GM23338 (cell line): ENCODE measurements around the gene AP3M1. TPM values are rescaled to one million over a fixed set of nuclear protein-coding genes. Genes with fewer than 3 reads are reported as not detected.
A peak's percentile ranks its signal among the peaks of the same experiment; 100 is the strongest.

ENCODE experiments used
- ATAC-seq: fragments of 200-7000 bp; cut with Tn5 transposase; 3 replicates; pipeline ENCODE4 v1.9.1; 2020
- DNase-seq: peaks from one replicate; pipeline ENCODE4 v3.0.0-alpha.2; 2015; ENCODE audit warnings: low spot score
- H2AFZ ChIP-seq: fragments of 200-600 bp; sonication (generic); 2 replicates; pipeline ENCODE4 v1.8.0; 2016; ENCODE audit warnings: antibody characterized with exemption, mild to moderate bottlenecking, moderate library complexity
- H3F3A ChIP-seq: fragments of 200-600 bp; sonication (generic); replicated peaks from 2 replicates; pipeline ENCODE4 v1.8.0; 2017; ENCODE audit warnings: antibody characterized with exemption, mixed run types, low read depth
- H3K27ac ChIP-seq: fragments of 200-600 bp; sonication (generic); 2 replicates; pipeline ENCODE4 v1.6.1; 2016; ENCODE audit warnings: low read depth
- H3K27me3 ChIP-seq: fragments of 200-600 bp; sonication (generic); 2 replicates; pipeline ENCODE4 v1.8.0; 2016; ENCODE audit warnings: mild to moderate bottlenecking, mixed run types, moderate library complexity; ENCODE audit not compliant: insufficient read depth
- H3K36me3 ChIP-seq: fragments of 200-600 bp; sonication (generic); 2 replicates; pipeline ENCODE4 v1.8.0; 2016; ENCODE audit warnings: mild to moderate bottlenecking; ENCODE audit not compliant: insufficient read depth
- H3K4me1 ChIP-seq: fragments of 200-600 bp; sonication (generic); 2 replicates; pipeline ENCODE4 v1.8.0; 2016; ENCODE audit warnings: mild to moderate bottlenecking, moderate library complexity; ENCODE audit not compliant: insufficient read depth
- H3K4me2 ChIP-seq: fragments of 200-600 bp; sonication (generic); 2 replicates; pipeline ENCODE4 v1.7.1; 2017; ENCODE audit warnings: mixed run types
- H3K4me3 ChIP-seq: fragments of 200-600 bp; sonication (generic); 2 replicates; pipeline ENCODE4 v1.6.1; 2016; ENCODE audit warnings: mixed run types
- H3K79me2 ChIP-seq: fragments of 200-600 bp; sonication (generic); replicated peaks from 2 replicates; pipeline ENCODE4 v1.8.0; 2017; ENCODE audit warnings: mild to moderate bottlenecking; ENCODE audit not compliant: insufficient read depth
- H3K9me2 ChIP-seq: fragments of 200-600 bp; sonication (generic); 2 replicates; pipeline ENCODE4 v1.8.0; 2017; ENCODE audit not compliant: insufficient read depth
- H4K20me1 ChIP-seq: fragments of 200-600 bp; sonication (generic); replicated peaks from 2 replicates; pipeline ENCODE4 v1.8.0; 2017; ENCODE audit warnings: mild to moderate bottlenecking; ENCODE audit not compliant: insufficient read depth
- H3K27ac Mint-ChIP-seq: 2 replicates; pipeline ENCODE4 v1.8.0; 2020; ENCODE audit warnings: inconsistent platforms, mild to moderate bottlenecking, moderate library complexity, mixed read lengths
- H3K27me3 Mint-ChIP-seq: 3 replicates; pipeline ENCODE4 v1.8.0; 2022; ENCODE audit warnings: low read depth, mild to moderate bottlenecking, moderate library complexity, mixed read lengths, inconsistent platforms; ENCODE audit not compliant: insufficient read depth, poor library complexity
- H3K36me3 Mint-ChIP-seq: 3 replicates; pipeline ENCODE4 v1.8.0; 2021; ENCODE audit warnings: low read depth, mild to moderate bottlenecking, inconsistent platforms, moderate library complexity, mixed read lengths
- H3K4me1 Mint-ChIP-seq: 3 replicates; pipeline ENCODE4 v1.8.0; 2020; ENCODE audit warnings: mild to moderate bottlenecking, inconsistent platforms, mixed read lengths
- H3K4me3 Mint-ChIP-seq: 3 replicates; pipeline ENCODE4 v1.8.0; 2021; ENCODE audit warnings: moderate library complexity, mild to moderate bottlenecking, inconsistent platforms, mixed read lengths
- H3K9me3 Mint-ChIP-seq: 3 replicates; pipeline ENCODE4 v1.8.0; 2020; ENCODE audit warnings: moderate library complexity, mild to moderate bottlenecking, inconsistent platforms, mixed read lengths
- CREB1 ChIP-seq: fragments of 250-450 bp; sonication (Bioruptor Pico); IDR thresholded peaks from 2 replicates; pipeline ENCODE4 v1.5.0; 2020; ENCODE audit warnings: low read depth, mild to moderate bottlenecking, moderate library complexity
- CTCF ChIP-seq, 2 experiments: fragments of 200-600 bp in 1 of 2; sonication (generic) in 1 of 2; conservative IDR thresholded peaks; 2 replicates each; pipeline versions ENCODE4 v1.5.1 to v1.6.1; 2016 to 2017; ENCODE audit warnings: antibody characterized with exemption in 2 of 2, low read depth in 2 of 2, mild to moderate bottlenecking in 2 of 2, moderate library complexity in 1 of 2
- EZH2 ChIP-seq: fragments of 200-600 bp; sonication (generic); IDR thresholded peaks from one replicate; pipeline ENCODE4 v1.8.0; 2017; ENCODE audit warnings: antibody characterized with exemption, mild to moderate bottlenecking, low read depth; ENCODE audit not compliant: unreplicated experiment
- EZH2phosphoT487 ChIP-seq: fragments of 200-600 bp; sonication (generic); IDR thresholded peaks from one replicate; pipeline ENCODE4 v1.8.1; 2018; ENCODE audit warnings: antibody characterized with exemption; ENCODE audit not compliant: unreplicated experiment
- JUNB ChIP-seq: IDR thresholded peaks from one replicate; pipeline ENCODE4 v1.6.1; 2016; ENCODE audit warnings: antibody characterized with exemption; ENCODE audit not compliant: unreplicated experiment
- NANOG ChIP-seq: IDR thresholded peaks from 2 replicates; pipeline ENCODE4 v1.6.1; 2016; ENCODE audit warnings: antibody characterized with exemption, borderline replicate concordance
- POLR2AphosphoS5 ChIP-seq: IDR thresholded peaks from 2 replicates; pipeline ENCODE4 v1.6.1; 2016; ENCODE audit warnings: antibody characterized with exemption, low read depth
- REST ChIP-seq: IDR thresholded peaks from one replicate; pipeline ENCODE4 v1.6.1; 2018; ENCODE audit warnings: antibody characterized with exemption; ENCODE audit not compliant: unreplicated experiment
- ZNF114 ChIP-seq: fragments of 250-450 bp; sonication (Bioruptor Pico); IDR thresholded peaks from 2 replicates; pipeline ENCODE4 v1.5.0; 2020; ENCODE audit warnings: mild to moderate bottlenecking, moderate library complexity
- ZNF331 ChIP-seq: fragments of 250-450 bp; sonication (Bioruptor Pico); IDR thresholded peaks from 2 replicates; pipeline ENCODE4 v1.5.0; 2020; ENCODE audit warnings: low read depth, mild to moderate bottlenecking, moderate library complexity
- polyA plus RNA-seq: library from polyadenylated mRNA; unstranded; fragments of >200 nt; fragmentation: Nextera tagmentation; extraction: Ambion mirVana; gene quantifications from 2 replicates; pipeline ENCODE4 v1.2.1, GENCODE V29; 2016
- total RNA-seq: library from RNA; depleted of rRNA; stranded (reverse); fragments of >200 nt; shearing (Covaris generic); gene quantifications from 2 replicates; pipeline ENCODE4 v1.2.3, GENCODE V29; 2014
- TF ChIP-seq, protein P1 (sequence below): IDR thresholded peaks from 2 replicates; pipeline ENCODE4 v1.6.1; 2016; ENCODE audit warnings: antibody characterized with exemption

The AP3M1 gene
- total and polyA plus RNA-seq, 2 experiments from 2014 or later: 13.8 to 41.7 TPM

- Histone ChIP-seq H3K4me3 (no peak overlapping the region), H3K27me3 (no peaks in the 10 kb centered on the region), H3F3A (no peaks in the 10 kb centered on the region), H3K4me2 (no peak overlapping the region), H3K9me2 (no peaks in the 10 kb centered on the region), H3K27ac (no peak overlapping the region), H2AFZ (no peak overlapping the region), H3K4me1 (peaks cover 8% of the 10 kb centered on the region; the same call in 1 of the 2 replicates), H3K36me3 (no peaks in the 10 kb centered on the region), H3K79me2 (peaks cover 95% of the 10 kb centered on the region), H4K20me1 (peaks cover 10% of the 10 kb centered on the region; the same call in 1 of the 2 replicates)
- H3K4me3 Mint-ChIP-seq: no peak overlapping the region
- H3K27me3 Mint-ChIP-seq: no peaks in the 10 kb centered on the region
- H3K36me3 Mint-ChIP-seq: no peaks in the 10 kb centered on the region; the same call in 2 of the 3 replicates
- no peak for TF ChIP-seq POLR2AphosphoS5
- no peak for TF ChIP-seq REST
- TF ChIP-seq ZNF114 (CRISPR knock-in tag): no peak
- TF ChIP-seq ZNF331: no peak
- no peak for TF ChIP-seq EZH2phosphoT487
- no peak for TF ChIP-seq CREB1 (CRISPR knock-in tag)
- TF ChIP-seq NANOG: no peak
- no peak for TF ChIP-seq CTCF (conservative IDR thresholded peaks at IDR 0.05; ENCODE audit: low read depth in 2 of 2)
- TF ChIP-seq, protein P1, sequence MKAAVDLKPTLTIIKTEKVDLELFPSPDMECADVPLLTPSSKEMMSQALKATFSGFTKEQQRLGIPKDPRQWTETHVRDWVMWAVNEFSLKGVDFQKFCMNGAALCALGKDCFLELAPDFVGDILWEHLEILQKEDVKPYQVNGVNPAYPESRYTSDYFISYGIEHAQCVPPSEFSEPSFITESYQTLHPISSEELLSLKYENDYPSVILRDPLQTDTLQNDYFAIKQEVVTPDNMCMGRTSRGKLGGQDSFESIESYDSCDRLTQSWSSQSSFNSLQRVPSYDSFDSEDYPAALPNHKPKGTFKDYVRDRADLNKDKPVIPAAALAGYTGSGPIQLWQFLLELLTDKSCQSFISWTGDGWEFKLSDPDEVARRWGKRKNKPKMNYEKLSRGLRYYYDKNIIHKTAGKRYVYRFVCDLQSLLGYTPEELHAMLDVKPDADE: no peak
- H3K4me1 Mint-ChIP-seq: peaks cover 18% of the 10 kb centered on the region
- H3K27ac Mint-ChIP-seq: no peak overlapping the region
- DNase-seq: no peak
- ATAC-seq: no peak
- no peaks in the 10 kb centered on the region for H3K9me3 Mint-ChIP-seq
Measured at GRCh38 chr10:74194545-74194944, 43.9 kb upstream of the AP3M1 start.

DNA sequence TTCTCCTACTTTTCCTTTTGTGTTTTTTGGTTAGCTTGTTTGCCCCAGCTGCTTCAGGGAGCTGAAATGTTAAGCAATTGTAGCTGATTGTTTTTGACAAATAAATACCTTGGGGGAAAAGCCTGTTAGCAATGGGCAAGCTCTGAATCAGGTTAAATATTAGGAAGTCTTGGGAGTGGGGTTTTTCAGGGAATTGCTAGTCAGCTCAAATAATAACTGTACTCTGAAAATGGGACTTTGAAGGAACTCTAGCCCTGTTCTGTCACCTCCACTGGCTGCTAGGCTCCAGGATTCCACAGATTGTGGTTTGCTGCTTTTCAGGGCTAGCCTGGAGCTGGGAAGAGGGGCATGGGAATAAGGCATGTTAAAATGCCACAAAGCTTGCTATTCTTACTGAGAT, 39.9 kb upstream of the AP3M1 start:
- Histone ChIP-seq H3K79me2 (peaks cover 96% of the 10 kb centered on the region), H3K4me1 (peaks cover 8% of the 10 kb centered on the region; the same call in 1 of the 2 replicates), H4K20me1 (peaks cover 5% of the 10 kb centered on the region; the same call in 1 of the 2 replicates), H3K27ac (peak overlapping the region; percentile 23), H2AFZ (no peak overlapping the region), H3K9me2 (no peaks in the 10 kb centered on the region), H3K36me3 (no peaks in the 10 kb centered on the region), H3F3A (no peaks in the 10 kb centered on the region), H3K4me3 (no peak overlapping the region), H3K27me3 (no peaks in the 10 kb centered on the region), H3K4me2 (peak overlapping the region; percentile 45)
- Mint-ChIP-seq H3K9me3 (no peaks in the 10 kb centered on the region), H3K27ac (peak overlapping the region; percentile 40; the same call in 1 of the 2 replicates), H3K27me3 (no peaks in the 10 kb centered on the region), H3K4me3 (no peak overlapping the region), H3K36me3 (0 out of 3 replicates have a peak, but pooled peaks cover 2% of the 10 kb centered on the region), H3K4me1 (peaks cover 24% of the 10 kb centered on the region)
- DNase-seq (no peak), ATAC-seq (peak; percentile 44)
- TF ChIP-seq, protein P1: no peak
- TF ChIP-seq REST (no peak), EZH2 (no peak), CREB1 (CRISPR knock-in tag) (no peak), NANOG (no peak), JUNB (no peak)
